HG03342 (cell line): ENCODE measurements around the gene DLL3.

ENCODE experiments used
- ATAC-seq: cut with Tn5 transposase; IDR thresholded peaks from one replicate; pipeline ENCODE4 v1.9.1; 2021; ENCODE audit warnings: mild to moderate bottlenecking, moderate library complexity; ENCODE audit not compliant: unreplicated experiment

The DLL3 gene

GRCh38 chr19:39515551-39516191 lies 16.9 kb downstream of the DLL3 start:
- ATAC-seq: no peak

GRCh38 chr19:39516270-39516669 lies 17.5 kb downstream of the DLL3 start:
- no peak for ATAC-seq

GRCh38 chr19:39517432-39517831 lies 18.7 kb downstream of the DLL3 start:
- ATAC-seq: no peak

- ATAC-seq: no peak
Observed at GRCh38 chr19:39518458-39518857, 19.7 kb downstream of the DLL3 start.

- no peak for ATAC-seq
Observed at GRCh38 chr19:39518975-39519374, 20.2 kb downstream of the DLL3 start.

- no peak for ATAC-seq
Observed at GRCh38 chr19:39520541-39521484, 22.1 kb downstream of the DLL3 start.

GRCh38 chr19:39524495-39524894 lies 25.7 kb downstream of the DLL3 start:
- no peak for ATAC-seq

- ATAC-seq: no peak
Observed at GRCh38 chr19:39525205-39525604, 26.5 kb downstream of the DLL3 start.

GRCh38 chr19:39531834-39532232 lies 33.1 kb downstream of the DLL3 start:
- ATAC-seq: no peak

GRCh38 chr19:39532233-39533002 lies 33.7 kb downstream of the DLL3 start, which contains the start of gene EID2B:
TSS of gene EID2B (minus strand) at chr19:39532852. CDS start at chr19:39532802, 50 bp downstream.
- peak; percentile 83 for ATAC-seq

- no peak for ATAC-seq
Observed at GRCh38 chr19:39533003-39533512, 34.3 kb downstream of the DLL3 start.

- ATAC-seq: no peak
Observed at GRCh38 chr19:39533791-39534190, 35.0 kb downstream of the DLL3 start.

- ATAC-seq: no peak
Observed at GRCh38 chr19:39539165-39539517, 40.4 kb downstream of the DLL3 start.

- peak; percentile 78 for ATAC-seq
Observed at GRCh38 chr19:39539518-39540332, 41.0 kb downstream of the DLL3 start, which contains the start of gene EID2. TSS of gene EID2 (minus strand) at chr19:39540161. CDS start at chr19:39540079, 82 bp downstream.

GRCh38 chr19:39540333-39540673 lies 41.6 kb downstream of the DLL3 start:
- ATAC-seq: no peak

GRCh38 chr19:39542206-39542605 lies 43.5 kb downstream of the DLL3 start:
- ATAC-seq: no peak

GRCh38 chr19:39543477-39543857 lies 44.7 kb downstream of the DLL3 start:
- no peak for ATAC-seq

GRCh38 chr19:39544226-39544903 lies 45.6 kb downstream of the DLL3 start:
- ATAC-seq: no peak

GRCh38 chr19:39544911-39545310 lies 46.2 kb downstream of the DLL3 start:
- ATAC-seq: no peak

- ATAC-seq: no peak
Observed at GRCh38 chr19:39546599-39546998, 47.9 kb downstream of the DLL3 start.
